Endothelial cell of umbilical vein (primary cell): ENCODE measurements around the gene TPO.

ENCODE experiments used
- CTCF ChIP-seq, 2 donors: IDR thresholded peaks; 1 replicate in 1 of 2; 2 replicates in 1 of 2; pipeline ENCODE4 v1.5.1; 2011; ENCODE audit warnings: low read length in 2 of 2, mild to moderate bottlenecking in 2 of 2, moderate library complexity in 2 of 2, control low read depth in 1 of 2, inconsistent platforms in 1 of 2, low read depth in 1 of 2; ENCODE audit not compliant: insufficient read depth in 1 of 2; ENCODE audit errors: extremely low read depth in 1 of 2
- EZH2 ChIP-seq: IDR thresholded peaks from 2 replicates; pipeline ENCODE4 v1.6.1; 2012; ENCODE audit warnings: borderline replicate concordance, low read depth, mild to moderate bottlenecking, moderate library complexity, low read length, inconsistent platforms; ENCODE audit not compliant: severe bottlenecking
- FOS ChIP-seq: IDR thresholded peaks from 2 replicates; pipeline ENCODE4 v1.6.1; 2011; ENCODE audit warnings: mild to moderate bottlenecking, low read length, moderate library complexity, borderline replicate concordance; ENCODE audit not compliant: insufficient read depth
- GATA2 ChIP-seq: IDR thresholded peaks from 2 replicates; pipeline ENCODE4 v1.7.0; 2011; ENCODE audit warnings: low read depth, mild to moderate bottlenecking, moderate library complexity, mixed read lengths, low read length; ENCODE audit not compliant: insufficient read length, insufficient read depth
- JUN ChIP-seq: IDR thresholded peaks from 2 replicates; pipeline ENCODE4 v1.6.1; 2011; ENCODE audit warnings: borderline replicate concordance, low read depth; ENCODE audit not compliant: insufficient read length, insufficient read depth
- MAX ChIP-seq: IDR thresholded peaks from 2 replicates; pipeline ENCODE4 v1.6.1; 2011; ENCODE audit not compliant: insufficient read depth, insufficient read length
- MYC ChIP-seq: IDR thresholded peaks from one replicate; pipeline ENCODE4 v1.6.1; 2011; ENCODE audit warnings: mild to moderate bottlenecking, low read depth, low read length
- POLR2A ChIP-seq: IDR thresholded peaks from 2 replicates; pipeline ENCODE4 v1.6.1; 2012; ENCODE audit warnings: low read depth, mild to moderate bottlenecking, control low read depth, low read length
- POLR2AphosphoS5 ChIP-seq: IDR thresholded peaks from 2 replicates; pipeline ENCODE4 v1.6.1; 2012; ENCODE audit warnings: low read depth, mild to moderate bottlenecking, control low read depth, low read length, moderate library complexity; ENCODE audit not compliant: insufficient read depth

GRCh38 chr2:1487758-1488157 lies 74.5 kb downstream of the TPO start:
- no peak for TF ChIP-seq CTCF (IDR thresholded peaks at IDR 0.05; ENCODE audit: extremely low read depth in 1 of 2, insufficient read depth in 1 of 2, low read depth in 1 of 2, low read length in 2 of 2)
- no peak for TF ChIP-seq EZH2
- no peak for TF ChIP-seq MAX
- no peak for TF ChIP-seq POLR2AphosphoS5
- no peak for TF ChIP-seq POLR2A
- TF ChIP-seq GATA2, result no peak
- no peak for TF ChIP-seq JUN
- no peak for TF ChIP-seq MYC
- no peak for TF ChIP-seq FOS
